HuH-7.5 (cell line): Measurements from ENCODE around the gene ANK3.

ENCODE experiments used
- DNase-seq: peaks from one replicate; pipeline ENCODE4 v3.0.0; 2011; ENCODE audit warnings: low spot score

Gene ANK3

GRCh38 chr10:60413306-60414012 is 23.8 kb upstream of the ANK3 start:
- DNase-seq = no peak

- DNase-seq = no peak
Measured at GRCh38 chr10:60410970-60411369, 21.3 kb upstream of the ANK3 start.

GRCh38 chr10:60409202-60409601 is 19.5 kb upstream of the ANK3 start:
- no peak for DNase-seq

DNA sequence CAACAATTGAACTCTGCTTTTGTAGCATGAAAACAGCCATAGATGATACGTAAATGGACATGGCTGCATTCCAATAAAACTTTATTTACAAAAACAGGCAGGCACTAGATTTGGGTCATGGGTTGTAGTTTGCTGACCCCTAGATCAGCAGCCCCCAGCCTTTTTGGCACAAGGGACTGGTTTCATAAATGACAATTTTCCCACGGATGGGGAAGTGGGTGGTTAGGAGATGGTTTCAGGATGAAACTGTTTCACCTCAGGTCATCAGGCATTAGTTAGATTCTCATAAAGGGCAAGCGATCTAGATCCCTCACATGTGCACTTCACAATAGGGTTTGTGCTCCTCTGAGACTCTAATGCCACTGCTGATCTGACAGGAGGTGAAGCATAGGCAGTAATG is 16.5 kb upstream of the ANK3 start:
- no peak for DNase-seq

GRCh38 chr10:60405172-60405571 is 15.5 kb upstream of the ANK3 start:
- no peak for DNase-seq

DNA sequence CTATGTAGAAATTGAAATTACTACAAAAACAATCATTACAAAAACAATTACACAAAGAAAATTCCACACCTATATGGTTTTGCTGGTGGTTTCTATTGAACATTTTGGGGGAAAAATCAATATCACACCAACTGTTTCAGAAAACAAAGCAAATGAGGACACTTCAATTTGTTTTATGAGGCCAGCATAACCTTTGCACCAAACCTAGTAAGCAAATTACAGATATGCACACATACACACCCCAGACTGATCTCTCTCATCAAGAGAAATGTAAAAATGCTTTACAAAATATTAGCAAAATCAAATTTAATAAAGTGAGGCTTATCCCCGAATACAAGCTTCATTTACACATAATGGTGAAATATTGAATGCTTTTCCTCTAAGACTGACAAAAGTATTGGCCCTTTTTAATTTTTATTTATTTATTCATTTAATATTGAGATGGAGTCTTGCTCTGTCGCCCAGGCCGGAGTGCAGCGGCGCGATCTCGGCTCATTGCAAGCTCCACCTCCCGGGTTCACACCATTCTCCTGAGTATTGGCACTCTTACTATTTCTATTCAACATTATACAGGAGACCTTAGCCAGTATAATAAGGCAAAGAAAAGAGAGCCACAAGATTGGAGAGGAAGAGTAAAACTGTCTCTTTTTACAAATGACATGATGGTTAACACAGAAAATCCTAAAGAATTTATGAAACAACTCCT is 13.6 kb upstream of the ANK3 start:
- no peak for DNase-seq

DNA sequence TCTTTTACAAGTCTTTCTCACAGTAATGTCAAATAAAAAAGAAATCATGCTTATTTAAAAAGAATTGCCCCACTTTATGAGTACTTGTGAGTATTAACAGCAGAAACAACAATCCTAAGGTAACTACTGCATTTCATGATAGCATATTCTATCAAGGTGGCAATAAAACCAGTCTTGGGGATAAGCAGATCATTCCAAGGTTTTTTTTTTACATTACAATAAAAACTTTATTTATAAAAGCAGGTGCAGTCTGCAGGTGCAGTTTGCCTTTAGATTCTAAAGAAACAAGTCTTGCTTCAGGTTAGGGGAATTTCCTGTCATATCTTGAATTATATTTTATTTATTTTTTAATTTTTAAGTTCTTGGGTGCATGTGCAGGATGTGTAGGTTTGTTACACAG is 10.7 kb upstream of the ANK3 start:
- no peak for DNase-seq

GRCh38 chr10:60399328-60399727 is 9.7 kb upstream of the ANK3 start:
- DNase-seq = no peak

DNA sequence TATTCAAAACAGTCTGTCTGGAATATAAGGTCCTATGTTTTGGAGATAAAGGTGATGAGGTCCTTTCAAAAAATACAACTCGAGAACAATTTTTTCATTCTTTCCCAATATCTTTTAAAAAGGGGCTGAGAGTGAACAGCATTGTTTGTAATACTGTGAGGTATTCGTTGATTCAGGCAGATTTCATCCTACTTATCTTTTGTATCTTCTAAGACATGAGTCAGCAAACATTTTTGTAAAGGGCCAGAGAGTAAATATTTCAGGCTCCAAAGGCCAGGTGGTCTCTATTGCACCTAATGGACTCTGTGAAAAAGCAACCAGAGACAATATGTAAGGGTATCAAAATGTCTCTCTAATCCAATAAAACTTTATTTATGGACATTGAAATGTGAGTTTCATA is 8.1 kb upstream of the ANK3 start:
- DNase-seq = no peak

- no peak for DNase-seq
Measured at GRCh38 chr10:60396766-60397165, 7.1 kb upstream of the ANK3 start.

- DNase-seq = no peak
Measured at GRCh38 chr10:60395711-60396110, 6.0 kb upstream of the ANK3 start.

DNA sequence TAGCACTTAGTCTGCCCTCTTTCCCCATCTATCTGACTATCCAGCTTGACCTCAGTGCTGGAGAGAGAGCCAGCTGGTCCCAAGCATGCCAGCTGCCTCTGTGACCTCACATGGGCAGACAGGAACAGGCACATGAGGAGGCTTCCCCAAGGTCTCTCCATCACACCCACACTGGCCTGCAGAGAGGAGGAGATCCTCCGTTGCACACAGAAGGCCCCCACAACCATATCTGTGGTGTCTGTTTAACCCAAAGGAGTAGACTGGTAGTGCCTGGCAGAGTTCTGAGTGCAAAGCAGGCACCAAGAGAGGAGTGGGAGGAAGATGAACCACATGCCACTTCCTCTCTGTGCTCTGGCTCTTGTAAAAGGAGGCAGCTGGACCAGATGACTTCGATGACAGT is 4.8 kb upstream of the ANK3 start:
- DNase-seq = no peak

- no peak for DNase-seq
Measured at GRCh38 chr10:60390224-60390626, 550 bp upstream of the ANK3 start.

- no peak for DNase-seq
Measured at GRCh38 chr10:60388709-60389301, 870 bp downstream of the ANK3 start.

DNA sequence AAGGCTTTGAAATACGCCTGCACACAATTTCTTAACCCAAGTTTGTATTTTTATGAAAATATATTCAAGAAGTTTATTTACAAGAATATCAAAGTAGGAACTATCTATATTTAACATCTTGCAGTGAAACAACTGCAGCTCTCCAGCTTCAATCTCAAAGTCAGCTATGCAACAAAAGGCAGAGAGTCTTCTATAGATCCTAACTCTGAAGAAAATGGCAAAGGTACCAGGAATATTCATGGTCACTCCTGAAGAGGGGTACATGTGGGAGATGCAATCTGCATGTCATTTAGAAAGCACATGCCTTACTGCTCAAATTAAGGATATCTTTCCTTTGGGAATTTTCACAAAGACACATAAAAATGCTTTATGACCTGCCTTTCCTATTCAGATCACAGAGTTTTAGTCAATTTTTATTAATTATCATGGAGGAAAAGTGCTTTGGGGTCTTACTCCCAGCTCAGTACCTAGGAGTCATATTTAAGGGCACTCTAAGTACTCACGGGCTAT is 1.5 kb downstream of the ANK3 start:
- no peak for DNase-seq

DNA sequence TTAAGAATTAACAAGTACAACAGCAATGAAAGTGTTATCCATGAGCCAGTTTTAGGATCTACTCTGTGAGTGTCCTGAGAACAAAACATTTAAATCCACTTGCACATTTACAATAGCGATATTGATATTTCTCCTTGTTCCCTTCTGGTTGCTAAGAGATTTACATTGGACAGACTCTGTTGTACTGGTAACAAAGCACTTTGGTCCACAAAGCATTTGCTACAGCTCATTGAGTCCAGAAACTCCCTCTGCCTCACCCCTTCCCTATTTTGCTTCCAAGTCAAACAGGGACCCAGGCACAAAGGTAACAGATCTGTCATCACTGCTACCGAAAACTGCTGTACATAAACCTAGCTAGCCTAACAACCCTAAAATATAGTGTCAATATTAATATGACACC is 2.1 kb downstream of the ANK3 start:
- DNase-seq = no peak

- DNase-seq = no peak
Measured at GRCh38 chr10:60385399-60385738, 4.3 kb downstream of the ANK3 start.

DNA sequence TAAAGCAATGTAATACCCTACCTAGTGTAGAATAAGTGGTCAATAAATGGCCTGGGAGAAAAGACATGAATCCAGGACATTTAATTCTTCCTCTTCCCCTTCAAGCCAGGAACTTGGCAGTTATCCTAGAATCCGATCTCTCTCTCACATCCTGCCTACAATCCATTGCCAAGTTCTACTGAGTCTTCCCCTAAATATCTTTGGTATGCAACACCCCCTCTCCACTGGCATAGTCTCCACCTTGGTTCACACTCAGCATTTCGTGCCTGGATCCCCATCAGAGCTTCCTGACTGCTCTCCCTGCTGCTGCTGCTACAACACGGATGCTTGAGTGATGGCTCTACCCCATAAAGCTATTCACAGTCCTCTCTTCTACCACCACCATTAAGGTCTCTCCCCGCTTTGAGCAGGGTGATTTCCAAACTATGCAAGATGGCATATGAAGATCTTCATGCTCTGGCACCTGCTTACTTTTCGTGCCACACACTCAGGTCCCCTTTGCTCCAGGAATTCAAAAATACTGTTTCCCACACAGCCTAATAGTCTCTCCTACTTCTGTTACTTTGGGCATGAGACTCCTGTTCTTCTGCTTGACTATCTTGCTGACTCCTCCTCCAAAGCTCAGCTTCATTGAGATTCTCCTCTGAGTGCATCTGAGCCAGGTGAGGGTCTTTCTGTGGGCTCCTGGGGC is 4.8 kb downstream of the ANK3 start:
- DNase-seq = no peak

DNA sequence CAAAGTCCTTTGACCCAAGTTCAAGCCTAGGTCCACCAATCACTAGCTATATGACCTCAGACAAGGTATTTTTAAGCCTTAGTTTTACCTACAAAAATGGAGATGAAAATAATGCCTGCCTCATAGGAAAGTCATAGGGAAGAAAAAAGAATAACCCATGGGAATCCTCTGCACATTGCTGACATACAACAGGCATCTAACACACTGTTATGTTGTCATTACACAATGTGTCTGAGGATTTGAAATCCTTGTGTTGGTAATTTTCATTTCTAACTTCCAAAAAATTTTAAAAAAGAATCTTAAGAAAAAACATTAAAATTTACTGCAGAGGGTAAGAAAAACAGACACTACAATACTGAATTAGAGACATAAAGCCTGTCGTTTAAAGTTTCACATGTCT is 5.7 kb downstream of the ANK3 start:
- DNase-seq = no peak

GRCh38 chr10:60382946-60383681 is 6.6 kb downstream of the ANK3 start:
- no peak for DNase-seq

DNA sequence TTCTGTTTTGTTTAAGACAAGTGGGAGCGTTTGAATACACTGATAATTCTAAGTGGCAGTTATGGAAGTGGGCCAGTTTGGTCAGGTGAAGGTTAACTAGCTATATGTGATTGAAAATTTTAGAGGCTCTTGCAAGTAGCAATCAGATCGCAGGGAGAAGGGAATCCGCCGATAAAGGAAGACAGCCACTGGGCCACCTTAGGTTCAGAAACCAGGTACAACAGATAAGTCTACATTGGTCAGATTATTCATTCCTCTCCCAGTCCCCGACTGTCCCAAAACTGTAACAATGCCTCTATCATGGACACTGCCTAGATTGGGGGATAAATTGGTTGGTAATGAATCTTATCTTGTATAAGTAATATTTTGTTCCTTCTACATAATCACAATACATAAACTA is 8.9 kb downstream of the ANK3 start:
- DNase-seq = no peak

DNA sequence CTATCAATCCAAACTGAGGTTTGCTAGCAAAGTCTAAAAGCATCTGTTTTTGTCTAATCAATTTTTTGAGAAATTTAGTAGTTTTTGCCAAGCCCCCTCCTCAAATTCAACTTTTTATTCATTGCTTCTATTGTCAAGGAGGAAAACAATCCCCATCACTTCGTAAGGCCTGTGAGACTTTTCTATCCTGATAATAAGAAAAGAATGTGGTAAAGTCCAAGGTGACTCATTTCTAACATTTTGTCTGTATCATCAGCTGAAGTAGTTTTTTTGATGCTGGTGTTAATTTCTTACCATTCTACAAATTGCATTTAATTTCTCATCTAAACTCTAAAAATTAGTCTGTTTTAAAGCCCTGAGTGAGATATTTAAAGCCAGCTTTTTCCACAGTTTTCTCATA is 11.7 kb downstream of the ANK3 start:
- DNase-seq = no peak
